Ovary (tissue), 3 donors: Measurements from ENCODE around the gene IGF2BP1.

Experiments
- CTCF ChIP-seq, 3 donors: fragments of 450-650 bp in 2 of 3; fragments of 200-600 bp in 1 of 3; IDR thresholded peaks; one replicate each; pipeline versions ENCODE4 v1.5.1 to v1.8.0; 2016 to 2022; ENCODE audit warnings: antibody characterized with exemption in 3 of 3, mild to moderate bottlenecking in 1 of 3
- EP300 ChIP-seq: sonication (generic); formaldehyde crosslinking; IDR thresholded peaks from one replicate; pipeline ENCODE4 v1.6.1; 2017; ENCODE audit warnings: antibody characterized with exemption
- POLR2A ChIP-seq: fragments of 450-650 bp; IDR thresholded peaks from one replicate; pipeline ENCODE4 v1.6.1; 2017; ENCODE audit warnings: antibody characterized with exemption, mild to moderate bottlenecking, moderate library complexity
- donor health status: DM: no; HTN: no; CAD: no.

DNA sequence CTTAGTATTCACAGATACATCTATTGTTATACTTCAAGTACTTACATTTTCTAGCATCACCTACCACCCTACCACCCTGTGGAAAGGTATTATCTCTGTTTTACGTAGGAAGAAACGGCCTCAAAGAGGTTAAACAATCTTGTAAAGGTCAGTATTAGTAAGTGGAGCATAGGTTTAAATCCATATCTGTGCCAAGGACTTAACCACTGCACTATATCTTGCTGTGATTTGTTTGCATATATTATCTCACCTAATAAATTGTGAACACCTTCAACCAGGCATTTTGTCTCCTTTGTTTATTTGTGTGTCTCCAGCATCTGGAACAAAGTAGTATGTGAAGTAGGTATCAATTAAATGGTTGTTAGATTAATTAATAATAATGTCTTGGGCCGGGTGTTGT is 27.3 kb downstream of the IGF2BP1 start:
- TF ChIP-seq POLR2A (no peak), CTCF (IDR thresholded peaks at IDR 0.05) (no peak), EP300 (no peak)
